OCI-LY1 (cell line): ENCODE data around the gene ARID3A.

Experiments used
- CTCF ChIP-seq: fragments of 200-600 bp; sonication (generic), shearing (Covaris generic); IDR thresholded peaks from 2 replicates; pipeline ENCODE4 v1.5.1; 2017; ENCODE audit warnings: mild to moderate bottlenecking, antibody characterized with exemption, low read length, moderate library complexity, mixed read lengths
- EZH2 ChIP-seq: fragments of 200-600 bp; sonication (generic), shearing (Covaris generic); IDR thresholded peaks from 2 replicates; pipeline ENCODE4 v1.8.0; 2017; ENCODE audit warnings: borderline replicate concordance, mixed run types, mild to moderate bottlenecking, antibody characterized with exemption, low read length, moderate library complexity, mixed read lengths

- TF ChIP-seq EZH2 (no peak), CTCF (no peak)
Observed at GRCh38 chr19:1018932-1019615, 93.2 kb downstream of the ARID3A start.
